HG03457 (cell line): ENCODE results near the gene NPDC1.

ENCODE experiments used
- ATAC-seq: cut with Tn5 transposase; IDR thresholded peaks from one replicate; pipeline ENCODE4 v1.9.1; 2021; ENCODE audit warnings: moderate number of reproducible peaks; ENCODE audit not compliant: unreplicated experiment

Gene NPDC1

DNA sequence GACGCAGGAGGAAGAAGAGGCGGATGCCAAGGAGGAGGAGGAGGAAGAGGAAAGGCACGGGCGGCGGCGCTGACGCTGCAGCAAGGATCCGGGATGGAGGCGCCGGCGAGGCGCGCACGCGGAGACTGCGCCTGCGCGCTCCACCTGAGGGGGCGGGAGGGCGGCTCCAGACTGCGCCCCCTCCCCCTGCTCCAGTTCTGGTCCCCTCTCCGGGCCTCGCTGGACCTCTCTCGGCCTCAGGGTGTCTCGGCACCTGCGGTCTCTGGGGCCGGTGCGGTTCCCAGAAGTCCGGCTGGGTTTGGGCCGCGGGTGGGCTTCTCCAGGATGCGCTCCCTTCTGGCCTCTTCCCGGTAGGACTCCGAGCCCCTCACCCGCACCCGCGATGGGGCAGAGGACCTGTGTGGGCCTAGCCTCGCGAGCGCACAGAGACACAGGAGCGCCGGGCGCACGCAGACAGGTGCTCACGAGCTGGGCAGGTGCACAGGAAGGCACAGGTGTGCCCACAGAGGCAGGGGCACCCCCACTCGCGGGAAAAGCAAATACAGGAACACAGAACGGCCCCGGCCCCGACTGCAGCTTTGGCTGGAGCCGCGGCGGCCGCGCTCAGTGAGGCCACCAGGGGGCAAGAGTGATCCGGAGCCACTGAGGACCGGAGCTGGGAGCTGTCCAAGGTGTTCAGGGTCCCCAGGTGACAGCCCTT, at the start of gene NPDC1:
NPDC1 (minus strand) TSS at position 90 of the 700 bp plus-strand sequence. CDS start 188 bp downstream, outside the sequence.
- ATAC-seq, result no peak

DNA sequence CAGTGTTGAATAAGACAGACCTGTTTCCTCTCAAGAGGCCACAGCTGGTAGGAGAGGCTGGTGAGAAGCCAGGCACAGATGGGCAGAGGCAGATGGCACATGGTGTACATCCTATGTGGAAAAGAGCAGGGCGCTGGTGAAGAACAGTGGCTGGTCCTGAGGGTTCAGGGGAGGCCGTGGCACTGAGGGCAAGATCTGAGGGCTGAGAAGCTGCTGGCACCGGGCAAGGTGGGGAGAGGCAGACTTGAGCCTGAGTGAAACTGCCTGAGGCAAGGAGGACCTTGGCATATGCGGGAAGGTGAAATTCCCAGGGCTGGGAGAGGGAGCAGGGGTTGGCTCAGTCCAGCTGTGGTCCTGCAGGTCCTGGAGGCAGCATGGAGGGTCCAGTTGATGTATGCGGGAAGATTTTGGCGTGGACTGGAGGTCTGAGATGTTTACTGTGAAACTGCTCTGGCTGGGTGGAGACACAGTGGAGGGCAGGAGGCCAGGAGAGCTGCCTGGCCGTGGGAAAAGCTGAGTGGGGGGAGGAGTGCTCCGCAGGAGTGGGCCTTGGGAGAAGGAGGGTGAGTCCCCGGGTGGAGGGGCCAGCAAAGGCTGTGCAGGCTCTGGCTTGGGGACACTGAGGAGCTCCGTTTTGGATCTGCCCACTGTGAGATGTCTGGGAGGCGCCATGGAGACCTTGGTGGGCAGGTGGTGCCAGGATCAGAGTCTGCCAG, 43.4 kb upstream of the NPDC1 start:
- ATAC-seq, result no peak

GRCh38 chr9:137088121-137088520, 42.1 kb upstream of the NPDC1 start:
- no peak for ATAC-seq

DNA sequence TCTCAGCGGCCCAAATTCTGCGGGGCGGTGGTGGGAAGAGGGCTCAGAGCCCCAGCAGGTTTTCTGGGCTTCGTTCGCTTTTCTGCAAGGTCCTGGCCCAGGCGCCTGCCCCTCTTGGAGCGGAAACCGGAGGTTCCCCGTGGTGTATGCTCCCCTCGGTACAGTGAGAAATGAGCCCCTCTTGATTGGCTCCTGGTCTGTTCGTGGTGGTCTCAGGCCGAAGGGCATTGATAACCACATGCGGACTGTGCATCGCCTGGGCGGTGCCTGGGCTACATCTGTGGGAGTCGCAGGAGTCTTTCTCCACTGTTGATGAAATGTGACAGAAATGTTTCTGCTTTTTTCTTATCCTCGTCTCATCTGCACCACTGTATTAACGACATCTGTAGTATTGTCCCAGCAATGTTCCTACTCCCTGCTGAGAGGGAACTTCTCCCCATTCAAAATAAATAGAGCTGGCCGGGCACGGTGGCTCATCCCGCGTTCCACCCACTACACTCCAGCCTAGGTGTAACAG, 41.5 kb upstream of the NPDC1 start:
- no peak for ATAC-seq

DNA sequence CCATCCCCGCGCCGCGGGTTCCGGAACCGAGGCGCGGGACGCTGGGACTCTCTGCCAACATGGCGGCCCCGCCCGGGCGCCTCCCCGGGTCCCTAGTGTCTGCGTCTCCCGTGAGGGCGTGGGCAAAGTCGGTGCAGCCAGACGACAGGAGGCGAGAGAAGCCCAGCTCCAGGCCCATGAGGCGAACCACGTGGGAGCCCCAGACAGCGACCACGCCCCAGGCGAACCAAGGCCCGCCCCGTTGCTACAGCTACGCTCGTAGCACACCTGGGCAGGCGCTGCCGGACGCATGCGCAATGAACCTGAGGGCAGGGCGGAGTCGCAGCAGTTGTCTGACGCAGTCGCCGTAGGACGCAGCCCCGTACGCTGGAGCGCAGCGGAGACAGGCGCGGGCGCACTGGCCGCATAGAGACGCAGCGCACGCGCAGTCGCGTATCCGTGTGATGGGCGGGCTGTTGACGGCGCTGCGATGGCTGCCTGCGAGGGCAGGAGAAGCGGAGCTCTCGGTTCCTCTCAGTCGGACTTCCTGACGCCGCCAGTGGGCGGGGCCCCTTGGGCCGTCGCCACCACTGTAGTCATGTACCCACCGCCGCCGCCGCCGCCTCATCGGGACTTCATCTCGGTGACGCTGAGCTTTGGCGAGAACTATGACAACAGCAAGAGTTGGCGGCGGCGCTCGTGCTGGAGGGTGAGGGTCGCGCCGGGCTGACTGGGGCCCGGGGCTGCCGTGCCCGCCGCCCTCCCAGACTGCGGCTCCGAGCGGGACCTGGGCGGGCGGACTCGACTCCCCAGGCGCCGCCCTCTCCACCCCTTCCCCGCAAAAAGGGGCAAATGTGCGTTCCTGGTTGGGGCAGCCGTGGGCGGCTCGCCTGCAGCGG, 40.8 kb upstream of the NPDC1 start, which contains the start of gene MAN1B1:
MAN1B1 (plus strand) TSS at position 455 of the 878 bp plus-strand sequence; CDS start at position 470, 15 bp downstream.
- ATAC-seq, result peak; percentile 66

DNA sequence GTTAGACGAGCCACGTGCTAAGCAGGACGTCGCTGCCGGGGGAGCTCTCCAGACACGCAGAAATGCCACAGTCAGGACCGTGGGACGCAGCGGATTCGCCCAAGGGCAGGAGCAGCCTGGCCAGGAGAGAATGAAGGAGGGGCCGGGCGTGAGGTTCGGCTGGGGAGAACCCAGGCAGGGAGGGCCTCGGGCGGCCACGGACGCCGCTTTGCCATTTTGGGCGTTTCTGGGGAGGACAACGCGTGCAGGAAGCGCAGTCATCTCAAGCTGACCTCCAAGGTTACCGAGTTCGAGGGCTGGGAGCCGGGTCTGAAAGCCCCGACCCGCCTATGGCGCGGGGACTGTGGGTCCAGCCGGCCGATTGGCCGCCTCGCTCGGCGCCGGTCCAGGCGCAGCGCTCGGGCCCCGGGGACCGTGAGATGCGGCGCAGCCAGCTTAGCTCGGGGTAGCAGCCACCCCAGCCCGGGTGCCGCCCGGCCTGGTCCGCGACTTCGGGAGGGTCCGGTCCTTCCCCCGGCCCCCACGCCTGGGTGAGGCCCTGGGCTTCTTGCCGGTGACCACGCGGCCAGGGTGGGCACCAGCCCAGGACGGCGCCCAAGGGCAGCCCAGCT, 40.0 kb upstream of the NPDC1 start:
- ATAC-seq, result no peak

DNA sequence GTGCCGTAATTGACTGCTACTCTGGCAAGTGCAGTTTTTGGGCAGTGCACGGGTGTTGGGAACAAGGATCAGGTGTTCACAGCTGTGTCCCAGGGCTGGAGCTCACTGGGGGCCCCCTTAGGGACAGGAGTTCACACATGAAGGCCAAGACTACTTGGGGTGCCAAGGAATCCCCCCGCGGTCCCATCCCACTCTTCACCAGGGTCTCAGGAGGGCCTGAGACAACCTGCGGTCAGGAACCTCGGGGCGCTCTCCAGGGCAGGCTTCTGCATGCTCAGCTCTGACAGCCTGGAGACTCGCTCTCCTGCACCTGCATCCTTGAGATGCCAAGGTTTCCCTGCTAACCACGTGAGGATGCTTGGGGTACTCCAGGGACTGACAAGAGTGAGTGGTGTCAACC, 38.5 kb upstream of the NPDC1 start:
- ATAC-seq, result no peak

- no peak for ATAC-seq
Measured at GRCh38 chr9:137083394-137084004, 37.5 kb upstream of the NPDC1 start.

GRCh38 chr9:137082925-137083290, 36.9 kb upstream of the NPDC1 start:
- ATAC-seq, result no peak

DNA sequence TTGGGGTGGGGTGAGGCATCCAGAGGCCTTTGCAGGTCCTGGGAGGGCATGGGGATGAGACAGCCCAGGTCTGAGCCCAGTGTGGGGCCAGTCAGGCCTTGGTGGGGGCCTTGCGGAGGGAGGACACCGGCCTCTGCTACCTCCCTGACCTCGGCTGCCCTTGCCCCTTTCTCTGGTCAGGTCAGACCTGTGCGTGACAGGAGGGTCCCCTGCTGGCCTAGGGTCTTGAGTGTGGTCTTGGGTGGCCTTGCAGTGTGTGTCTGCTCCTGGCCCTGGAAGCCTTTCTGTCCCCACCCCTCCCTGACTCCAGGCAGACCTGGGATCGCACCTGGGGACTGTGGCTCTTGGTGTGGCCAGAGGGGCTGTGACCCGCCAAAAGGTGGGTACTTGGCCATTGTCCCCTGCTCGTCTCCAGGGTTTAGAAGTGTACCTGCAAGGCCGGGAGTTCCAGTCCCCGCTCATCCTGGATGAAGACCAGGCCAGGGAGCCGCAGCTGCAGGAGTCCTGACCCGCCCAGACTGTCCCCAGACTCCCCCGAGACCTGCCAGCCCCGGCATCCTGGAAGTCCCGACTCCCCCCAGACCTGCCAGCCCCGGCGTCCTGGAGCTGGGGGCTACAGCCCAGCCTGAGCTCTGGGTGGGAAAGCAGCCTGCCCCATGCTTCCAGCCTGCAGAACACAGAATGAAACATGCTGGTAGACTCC, 36.4 kb upstream of the NPDC1 start:
- no peak for ATAC-seq

- no peak for ATAC-seq
Measured at GRCh38 chr9:137080260-137081122, 34.5 kb upstream of the NPDC1 start.

DNA sequence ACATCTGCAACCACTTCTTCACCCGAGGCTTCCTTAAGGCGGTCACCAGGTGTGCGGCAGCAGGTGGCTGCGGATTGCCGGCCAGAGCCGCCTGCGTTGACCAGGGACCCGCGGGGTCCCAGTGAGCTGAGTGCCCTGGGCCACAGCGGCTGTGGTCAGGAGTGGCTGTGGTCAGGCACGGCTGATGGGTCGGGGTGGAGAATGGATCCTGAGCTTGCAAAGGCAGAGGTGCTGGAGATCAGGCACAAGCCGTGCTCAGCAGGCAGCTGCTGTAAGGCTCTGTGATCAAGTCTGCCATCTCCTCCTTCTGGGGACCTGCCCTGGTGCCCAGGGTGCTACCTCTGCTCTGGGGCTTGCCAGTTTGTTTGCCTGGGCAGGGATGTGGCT, 33.4 kb upstream of the NPDC1 start:
- ATAC-seq, result no peak

- no peak for ATAC-seq
Measured at GRCh38 chr9:137078701-137079400, 32.9 kb upstream of the NPDC1 start.

- ATAC-seq, result no peak
Measured at GRCh38 chr9:137077758-137078693, 32.0 kb upstream of the NPDC1 start.

GRCh38 chr9:137077010-137077747, 31.2 kb upstream of the NPDC1 start, which contains the start of gene UAP1L1:
TSS of gene UAP1L1 (plus strand) at chr9:137077517. CDS start at chr9:137077533, 16 bp downstream.
- ATAC-seq, result no peak

GRCh38 chr9:137076636-137077009, 30.6 kb upstream of the NPDC1 start:
- no peak for ATAC-seq
